Activated CD8-positive, alpha-beta memory T cell treated with anti-CD3 and anti-CD28 coated beads, Interleukin-2, amount 50 U/mL, for 1 hour (primary cell): ENCODE data around the gene CUZD1.

Source experiments
- DNase-seq: peaks from one replicate; pipeline ENCODE4 v3.0.0-alpha.2; 2020; ENCODE audit errors: extremely low read depth

Gene CUZD1

GRCh38 chr10:122854648-122855047, 9.0 kb upstream of the CUZD1 start:
- no peak for DNase-seq

GRCh38 chr10:122853665-122854313, 8.1 kb upstream of the CUZD1 start:
- DNase-seq = no peak

GRCh38 chr10:122852261-122852660, 6.6 kb upstream of the CUZD1 start:
- no peak for DNase-seq

- no peak for DNase-seq
Measured at GRCh38 chr10:122850705-122851640, 5.3 kb upstream of the CUZD1 start.

GRCh38 chr10:122849900-122850605, 4.4 kb upstream of the CUZD1 start:
- no peak for DNase-seq

GRCh38 chr10:122849090-122849489, 3.4 kb upstream of the CUZD1 start:
- no peak for DNase-seq

- no peak for DNase-seq
Measured at GRCh38 chr10:122847782-122848604, 2.3 kb upstream of the CUZD1 start.

- DNase-seq = no peak
Measured at GRCh38 chr10:122844146-122844545, 1.5 kb downstream of the CUZD1 start.

- DNase-seq = no peak
Measured at GRCh38 chr10:122841569-122841968, 4.1 kb downstream of the CUZD1 start.

- no peak for DNase-seq
Measured at GRCh38 chr10:122839505-122839904, 6.2 kb downstream of the CUZD1 start.

- DNase-seq = no peak
Measured at GRCh38 chr10:122838880-122839279, 6.8 kb downstream of the CUZD1 start.

- DNase-seq = no peak
Measured at GRCh38 chr10:122835908-122836307, 9.7 kb downstream of the CUZD1 start.

GRCh38 chr10:122830965-122831353, 14.7 kb downstream of the CUZD1 start:
- DNase-seq = no peak

GRCh38 chr10:122830273-122830964, 15.2 kb downstream of the CUZD1 start:
- DNase-seq = no peak

- DNase-seq = no peak
Measured at GRCh38 chr10:122829454-122829853, 16.2 kb downstream of the CUZD1 start.

GRCh38 chr10:122828716-122829255, 16.9 kb downstream of the CUZD1 start:
- DNase-seq = no peak

- no peak for DNase-seq
Measured at GRCh38 chr10:122827302-122827701, 18.4 kb downstream of the CUZD1 start.

GRCh38 chr10:122822973-122823690, 22.5 kb downstream of the CUZD1 start:
- DNase-seq = no peak

GRCh38 chr10:122821808-122822207, 23.8 kb downstream of the CUZD1 start:
- DNase-seq = no peak

GRCh38 chr10:122815458-122815857, 30.2 kb downstream of the CUZD1 start:
- no peak for DNase-seq
